Stomach (tissue), 4 donors: ENCODE data around the gene FGF23.

Experiments
- EP300 ChIP-seq: sonication (generic); formaldehyde crosslinking; IDR thresholded peaks from one replicate; pipeline ENCODE4 v1.6.1; 2017; ENCODE audit warnings: antibody characterized with exemption
- POLR2A ChIP-seq, 4 donors: fragments of 450-650 bp; IDR thresholded peaks; one replicate each; pipeline ENCODE4 v1.6.1; 2016; ENCODE audit warnings: antibody characterized with exemption in 4 of 4, control low read depth in 2 of 4, mild to moderate bottlenecking in 1 of 4, moderate library complexity in 1 of 4
- TF ChIP-seq, protein P1 (sequence below), 7 experiments: fragments of 450-650 bp in 4 of 7; fragments of 200-600 bp in 3 of 7; sonication (generic) in 3 of 7; IDR thresholded peaks; one replicate each; pipeline ENCODE4 v1.5.1; 2016 to 2019; ENCODE audit warnings: antibody characterized with exemption in 7 of 7, control low read depth in 2 of 7, mild to moderate bottlenecking in 1 of 7

GRCh38 chr12:4324366-4324765 is 55.1 kb downstream of the FGF23 start:
- TF ChIP-seq, protein P1, sequence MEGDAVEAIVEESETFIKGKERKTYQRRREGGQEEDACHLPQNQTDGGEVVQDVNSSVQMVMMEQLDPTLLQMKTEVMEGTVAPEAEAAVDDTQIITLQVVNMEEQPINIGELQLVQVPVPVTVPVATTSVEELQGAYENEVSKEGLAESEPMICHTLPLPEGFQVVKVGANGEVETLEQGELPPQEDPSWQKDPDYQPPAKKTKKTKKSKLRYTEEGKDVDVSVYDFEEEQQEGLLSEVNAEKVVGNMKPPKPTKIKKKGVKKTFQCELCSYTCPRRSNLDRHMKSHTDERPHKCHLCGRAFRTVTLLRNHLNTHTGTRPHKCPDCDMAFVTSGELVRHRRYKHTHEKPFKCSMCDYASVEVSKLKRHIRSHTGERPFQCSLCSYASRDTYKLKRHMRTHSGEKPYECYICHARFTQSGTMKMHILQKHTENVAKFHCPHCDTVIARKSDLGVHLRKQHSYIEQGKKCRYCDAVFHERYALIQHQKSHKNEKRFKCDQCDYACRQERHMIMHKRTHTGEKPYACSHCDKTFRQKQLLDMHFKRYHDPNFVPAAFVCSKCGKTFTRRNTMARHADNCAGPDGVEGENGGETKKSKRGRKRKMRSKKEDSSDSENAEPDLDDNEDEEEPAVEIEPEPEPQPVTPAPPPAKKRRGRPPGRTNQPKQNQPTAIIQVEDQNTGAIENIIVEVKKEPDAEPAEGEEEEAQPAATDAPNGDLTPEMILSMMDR (IDR thresholded peaks at IDR 0.05) = no peak
- TF ChIP-seq EP300 = no peak
- TF ChIP-seq POLR2A (IDR thresholded peaks at IDR 0.05) = no peak
